Endodermal cell (in vitro differentiated cells): Measurements from ENCODE around the gene DCC. TPM values are rescaled to one million over a fixed set of nuclear protein-coding genes. Genes with fewer than 3 reads are reported as not detected.

Source experiments
- DNase-seq: peaks from one replicate; pipeline ENCODE4 v3.0.0-alpha.2; 2017
- H3K27ac ChIP-seq: 2 replicates; pipeline ENCODE4 v1.5.1; 2013; ENCODE audit warnings: mild to moderate bottlenecking, low read depth, low read length, moderate library complexity
- H3K27me3 ChIP-seq: 2 replicates; pipeline ENCODE4 v1.6.1; 2013; ENCODE audit warnings: mild to moderate bottlenecking, low read length, moderate library complexity; ENCODE audit not compliant: insufficient read depth, control insufficient read depth, poor library complexity, severe bottlenecking
- H3K36me3 ChIP-seq: 2 replicates; pipeline ENCODE4 v1.7.0; 2013; ENCODE audit warnings: mild to moderate bottlenecking, low read length, moderate library complexity; ENCODE audit not compliant: control insufficient read depth, insufficient read depth
- H3K4me1 ChIP-seq: one replicate; pipeline ENCODE4 v1.7.0; 2013; ENCODE audit warnings: low read length; ENCODE audit not compliant: control insufficient read depth, insufficient read depth
- H3K4me3 ChIP-seq: 2 replicates; pipeline ENCODE4 v1.5.1; 2013; ENCODE audit warnings: mild to moderate bottlenecking, low read length, moderate library complexity
- H3K9ac ChIP-seq: 2 replicates; pipeline ENCODE4 v1.6.1; 2013; ENCODE audit warnings: mild to moderate bottlenecking, low read length, moderate library complexity; ENCODE audit not compliant: poor library complexity, severe bottlenecking; ENCODE audit errors: extremely low read depth
- H3K9me3 ChIP-seq: 2 replicates; pipeline ENCODE4 v1.6.1; 2013; ENCODE audit warnings: mild to moderate bottlenecking, low read length, moderate library complexity; ENCODE audit not compliant: control insufficient read depth
- H3K27ac Mint-ChIP-seq: 2 replicates; pipeline ENCODE4 v1.8.0; 2020; ENCODE audit warnings: mixed read lengths
- H3K27me3 Mint-ChIP-seq: 2 replicates; pipeline ENCODE4 v1.8.0; 2021; ENCODE audit warnings: mild to moderate bottlenecking, mixed read lengths; ENCODE audit not compliant: insufficient read depth
- H3K36me3 Mint-ChIP-seq: 2 replicates; pipeline ENCODE4 v1.8.0; 2020; ENCODE audit warnings: low read depth, mixed read lengths
- H3K4me1 Mint-ChIP-seq: 2 replicates; pipeline ENCODE4 v1.8.0; 2020; ENCODE audit warnings: mixed read lengths
- H3K4me3 Mint-ChIP-seq: 2 replicates; pipeline ENCODE4 v1.8.0; 2020; ENCODE audit warnings: mild to moderate bottlenecking, moderate library complexity, mixed read lengths
- H3K9me3 Mint-ChIP-seq: 2 replicates; pipeline ENCODE4 v1.8.0; 2020; ENCODE audit warnings: mild to moderate bottlenecking, mixed read lengths
- WGBS, 2 experiments: methylation state at CpG; one replicate each; pipeline versions ENCODE4 v1.1.5 to v1.1.7; 2013; ENCODE audit warnings: missing lambda C conversion rate in 2 of 2, mixed read lengths in 1 of 2; ENCODE audit not compliant: insufficient coverage in 1 of 2, insufficient read length in 1 of 2; 5-methylcytosine and 5-hydroxymethylcytosine counted together
- total RNA-seq, 2 donors: library from RNA; stranded (reverse); fragmentation: NEBNext Ultra II Directional in 1 of 2; extraction: Animal tissue kit (Norgen Biotek cat#: 25700) in 1 of 2; gene quantifications; 2 replicates in 1 of 2; 3 replicates in 1 of 2; pipeline ENCODE4 v1.2.1, GENCODE V29; 2021
- TF ChIP-seq, protein P1 (sequence below): fragments of 200-600 bp; sonication (generic); conservative IDR thresholded peaks from 2 replicates; pipeline ENCODE4 v1.5.0; 2021; ENCODE audit warnings: antibody characterized with exemption, mild to moderate bottlenecking

DCC gene
- total RNA-seq, 2 donors from 2014 or later = 0.77 to 0.97 TPM

DNA sequence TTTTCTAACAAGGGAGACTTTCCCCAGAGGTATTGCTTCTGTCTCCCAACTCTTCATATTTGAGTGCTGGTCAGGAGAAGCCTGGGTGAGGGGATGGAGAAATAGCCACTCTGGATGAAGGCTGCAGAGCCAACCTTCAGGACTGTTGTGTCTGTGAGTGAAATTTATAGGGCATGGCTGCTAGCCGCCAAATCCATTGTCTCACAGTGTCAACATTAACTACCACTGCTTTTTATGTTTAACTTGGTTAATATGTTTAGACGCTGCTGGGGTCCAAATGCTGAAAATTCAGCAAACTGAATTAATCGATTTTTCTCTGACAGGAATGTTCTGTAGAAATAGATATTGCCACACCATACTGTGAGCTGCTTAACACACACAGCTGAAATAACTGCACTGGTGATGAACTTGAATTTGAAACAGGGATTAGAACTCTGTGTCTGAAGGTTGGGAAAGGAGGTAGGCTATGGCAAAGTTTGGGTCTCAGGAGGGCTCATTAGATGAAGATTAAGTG is 281.0 kb downstream of the DCC start:
- H3K27me3 ChIP-seq = no peaks in the 10 kb centered on the region
- H3K4me1 ChIP-seq = no peaks in the 10 kb centered on the region
- no peak overlapping the region for H3K4me3 ChIP-seq
- H3K9ac ChIP-seq = no peak overlapping the region
- H3K9me3 Mint-ChIP-seq = no peaks in the 10 kb centered on the region
- H3K27me3 Mint-ChIP-seq = no peaks in the 10 kb centered on the region
- no peaks in the 10 kb centered on the region for H3K9me3 ChIP-seq
- no peak for DNase-seq
- no peak overlapping the region for H3K27ac Mint-ChIP-seq
- peaks cover 13% of the 10 kb centered on the region for H3K4me1 Mint-ChIP-seq
- no peak overlapping the region for H3K4me3 Mint-ChIP-seq
- no peaks in the 10 kb centered on the region for H3K36me3 Mint-ChIP-seq
- H3K36me3 ChIP-seq = no peaks in the 10 kb centered on the region
- 89 to 92% methylated on average over 2 to 3 of the region's 3 CpGs for WGBS, 2 experiments
- TF ChIP-seq, protein P1, sequence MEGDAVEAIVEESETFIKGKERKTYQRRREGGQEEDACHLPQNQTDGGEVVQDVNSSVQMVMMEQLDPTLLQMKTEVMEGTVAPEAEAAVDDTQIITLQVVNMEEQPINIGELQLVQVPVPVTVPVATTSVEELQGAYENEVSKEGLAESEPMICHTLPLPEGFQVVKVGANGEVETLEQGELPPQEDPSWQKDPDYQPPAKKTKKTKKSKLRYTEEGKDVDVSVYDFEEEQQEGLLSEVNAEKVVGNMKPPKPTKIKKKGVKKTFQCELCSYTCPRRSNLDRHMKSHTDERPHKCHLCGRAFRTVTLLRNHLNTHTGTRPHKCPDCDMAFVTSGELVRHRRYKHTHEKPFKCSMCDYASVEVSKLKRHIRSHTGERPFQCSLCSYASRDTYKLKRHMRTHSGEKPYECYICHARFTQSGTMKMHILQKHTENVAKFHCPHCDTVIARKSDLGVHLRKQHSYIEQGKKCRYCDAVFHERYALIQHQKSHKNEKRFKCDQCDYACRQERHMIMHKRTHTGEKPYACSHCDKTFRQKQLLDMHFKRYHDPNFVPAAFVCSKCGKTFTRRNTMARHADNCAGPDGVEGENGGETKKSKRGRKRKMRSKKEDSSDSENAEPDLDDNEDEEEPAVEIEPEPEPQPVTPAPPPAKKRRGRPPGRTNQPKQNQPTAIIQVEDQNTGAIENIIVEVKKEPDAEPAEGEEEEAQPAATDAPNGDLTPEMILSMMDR = no peak
- H3K27ac ChIP-seq = no peak overlapping the region

DNA sequence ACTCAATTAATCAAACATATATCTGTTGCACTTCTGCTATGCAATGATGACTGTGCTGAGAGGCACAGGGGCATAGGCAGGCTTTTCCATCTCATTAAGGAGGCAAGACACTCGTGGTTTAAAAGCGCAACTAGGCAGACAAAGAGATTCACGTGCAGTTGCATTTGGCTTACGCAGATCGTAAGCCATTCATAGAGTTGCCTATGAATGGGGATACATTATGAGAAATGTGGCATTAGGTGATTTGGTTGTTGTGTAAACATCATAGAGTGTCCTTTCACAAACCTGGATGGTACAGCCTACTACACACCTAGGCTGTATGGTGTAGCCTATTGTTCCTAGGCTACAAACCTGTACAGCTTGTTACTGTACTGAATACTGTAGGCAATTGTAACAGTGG is 284.7 kb downstream of the DCC start:
- H3K27ac Mint-ChIP-seq = no peak overlapping the region
- H3K9me3 Mint-ChIP-seq = no peaks in the 10 kb centered on the region
- H3K4me3 ChIP-seq = no peak overlapping the region

DNA sequence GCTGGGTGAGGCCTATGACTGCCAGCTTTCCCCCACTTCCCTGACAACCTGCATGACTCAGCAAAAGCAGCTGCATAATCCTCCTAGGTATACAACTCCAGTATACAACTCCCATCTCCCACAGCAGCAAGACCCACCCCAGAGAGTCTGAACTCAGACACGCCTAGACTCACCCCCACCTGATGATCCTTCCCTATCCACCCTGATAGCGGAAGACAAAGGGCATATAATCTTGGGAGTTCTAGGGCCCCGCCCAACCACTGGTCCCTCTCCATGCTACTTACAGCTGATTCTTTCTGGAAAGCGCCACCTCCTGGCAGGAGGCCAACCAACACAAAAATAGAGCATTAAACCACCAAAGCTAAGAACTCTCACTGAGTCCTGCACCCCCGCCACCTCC is 296.5 kb downstream of the DCC start:
- Mint-ChIP-seq H3K36me3 (no peaks in the 10 kb centered on the region), H3K27ac (no peak overlapping the region), H3K9me3 (peaks cover 12% of the 10 kb centered on the region), H3K27me3 (no peaks in the 10 kb centered on the region), H3K4me1 (peaks cover 9% of the 10 kb centered on the region), H3K4me3 (no peak overlapping the region)
- Histone ChIP-seq H3K9ac (no peak overlapping the region), H3K27ac (no peak overlapping the region), H3K4me3 (no peak overlapping the region), H3K4me1 (no peaks in the 10 kb centered on the region), H3K9me3 (no peaks in the 10 kb centered on the region), H3K36me3 (no peaks in the 10 kb centered on the region), H3K27me3 (no peaks in the 10 kb centered on the region)
- TF ChIP-seq, protein P1 = peak; percentile 52
- DNase-seq = peak; percentile 75
- WGBS, 2 experiments = 96 to 100% methylated on average over 1 to 5 of the region's 5 CpGs

More for the DNA sequence above, 284.7 kb downstream of the DCC start:
- no peak overlapping the region for H3K9ac ChIP-seq
- no peak for DNase-seq
- 89 to 96% methylated on average over 5 of the region's 5 CpGs for WGBS, 2 experiments
- TF ChIP-seq, protein P1 = no peak
- H3K36me3 ChIP-seq = no peaks in the 10 kb centered on the region
- no peaks in the 10 kb centered on the region for H3K27me3 ChIP-seq
- Mint-ChIP-seq H3K27me3 (no peaks in the 10 kb centered on the region), H3K4me3 (no peak overlapping the region), H3K4me1 (peaks cover 13% of the 10 kb centered on the region), H3K36me3 (no peaks in the 10 kb centered on the region)
- H3K4me1 ChIP-seq = no peaks in the 10 kb centered on the region
- no peak overlapping the region for H3K27ac ChIP-seq
- no peaks in the 10 kb centered on the region for H3K9me3 ChIP-seq
